ENCODE measurements around the gene ATF5.
"Not testable (repeated sequence)": the region's sequence is repeated elsewhere in the genome, so short reads cannot be mapped to it uniquely, and the experiment has no call there.

The ATF5 gene

DNA sequence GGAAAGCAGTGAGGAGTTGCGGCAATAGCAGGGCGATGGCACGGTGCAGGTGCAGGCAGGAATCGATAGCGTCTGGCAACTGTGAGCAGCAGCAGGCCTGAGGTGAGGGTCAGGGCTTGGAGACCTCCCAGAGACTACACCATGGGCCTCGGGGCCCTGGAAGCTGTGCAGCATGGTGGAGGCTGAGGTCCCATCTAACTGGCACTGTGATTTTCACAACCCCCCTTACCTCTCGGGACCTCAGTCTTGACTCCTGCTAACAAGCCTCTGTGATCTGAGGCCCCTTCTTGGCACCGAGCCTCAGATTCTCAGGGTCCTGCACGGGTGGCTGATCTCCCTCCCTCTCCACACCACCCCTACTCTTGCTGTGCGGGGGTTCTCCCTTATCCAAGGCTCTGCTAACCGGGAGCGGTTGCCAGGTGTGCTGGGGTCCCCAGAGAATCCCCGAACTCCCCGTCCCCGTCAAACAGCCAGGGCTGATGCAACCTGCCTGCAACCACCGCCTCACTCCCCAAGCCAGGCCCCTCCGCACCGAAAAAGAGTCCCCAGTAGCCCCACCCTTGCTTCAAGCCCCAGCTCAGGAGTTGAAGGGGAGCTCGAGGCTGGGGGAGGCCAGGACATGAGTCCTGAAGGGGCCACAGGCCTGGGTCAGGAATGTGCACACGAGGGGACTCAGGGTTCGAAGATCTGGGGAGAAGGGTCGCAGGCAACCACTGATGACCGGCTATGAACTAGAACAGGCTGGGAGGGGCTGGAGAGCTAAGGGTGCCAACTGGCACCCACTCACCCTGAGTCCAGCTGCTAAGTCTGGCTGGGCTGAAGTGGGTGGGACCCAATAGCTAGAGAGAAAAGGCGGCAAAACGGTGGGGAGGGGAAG lies 4.8 kb upstream of the ATF5 start:
- H3K36me3 ChIP-seq (ENCODE audit: insufficient read depth) = peaks cover 14% of the 10 kb centered on the region; the same call in 1 of the 2 replicates
- H3K27ac ChIP-seq = peak overlapping the region; percentile 69
- no peak overlapping the region for H3K4me3 ChIP-seq (IDR thresholded peaks at IDR 0.05; ENCODE audit: insufficient read depth, low read depth, low read length)

DNA sequence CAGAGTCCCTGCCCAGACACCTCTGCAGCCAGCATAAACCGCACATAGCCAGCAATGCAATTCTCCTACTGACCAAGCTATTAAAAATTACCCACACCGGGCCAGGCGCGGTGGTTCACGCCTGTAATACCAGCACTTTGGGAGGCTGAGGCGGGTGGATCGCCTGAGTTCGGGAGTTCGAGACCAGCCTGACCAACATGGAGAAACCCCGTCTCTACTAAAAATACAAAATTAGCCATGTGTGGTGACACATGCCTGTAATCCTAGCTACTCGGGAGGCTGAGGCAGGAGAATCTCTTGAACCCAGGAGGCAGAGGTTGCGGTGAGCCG lies 4.2 kb upstream of the ATF5 start:
- Histone ChIP-seq H3K27ac (peak overlapping the region; percentile 69), H3K79me2 (ENCODE audit: insufficient read depth, low read depth) (peaks cover 97% of the 10 kb centered on the region), H3K4me1 (ENCODE audit: low read depth, poor library complexity, severe bottlenecking) (peaks cover 80% of the 10 kb centered on the region), H3K9ac (peak overlapping the region; percentile 54; the same call in 1 of the 2 replicates), H3K36me3 (ENCODE audit: insufficient read depth) (peaks cover 14% of the 10 kb centered on the region; the same call in 1 of the 2 replicates), H3K4me2 (peak overlapping the region; percentile 31; the same call in 1 of the 2 replicates)
- not testable (repeated sequence) for H4K20me1 ChIP-seq (ENCODE audit: insufficient read depth); H3K27me3 ChIP-seq (ENCODE audit: insufficient read depth, low read depth); H3K4me3 ChIP-seq (IDR thresholded peaks at IDR 0.05; ENCODE audit: insufficient read depth, low read depth, low read length); H2AFZ ChIP-seq (ENCODE audit: low read depth)

More for the DNA sequence above, 4.8 kb upstream of the ATF5 start:
- H3K9ac ChIP-seq = peak overlapping the region; percentile 54
- H2AFZ ChIP-seq (ENCODE audit: low read depth) = no peak overlapping the region
- peaks cover 9% of the 10 kb centered on the region; the same call in 1 of the 2 replicates for H4K20me1 ChIP-seq (ENCODE audit: insufficient read depth)
- no peaks in the 10 kb centered on the region for H3K27me3 ChIP-seq (ENCODE audit: insufficient read depth, low read depth)
- peaks cover 100% of the 10 kb centered on the region for H3K79me2 ChIP-seq (ENCODE audit: insufficient read depth, low read depth)
- TF ChIP-seq, protein P1, sequence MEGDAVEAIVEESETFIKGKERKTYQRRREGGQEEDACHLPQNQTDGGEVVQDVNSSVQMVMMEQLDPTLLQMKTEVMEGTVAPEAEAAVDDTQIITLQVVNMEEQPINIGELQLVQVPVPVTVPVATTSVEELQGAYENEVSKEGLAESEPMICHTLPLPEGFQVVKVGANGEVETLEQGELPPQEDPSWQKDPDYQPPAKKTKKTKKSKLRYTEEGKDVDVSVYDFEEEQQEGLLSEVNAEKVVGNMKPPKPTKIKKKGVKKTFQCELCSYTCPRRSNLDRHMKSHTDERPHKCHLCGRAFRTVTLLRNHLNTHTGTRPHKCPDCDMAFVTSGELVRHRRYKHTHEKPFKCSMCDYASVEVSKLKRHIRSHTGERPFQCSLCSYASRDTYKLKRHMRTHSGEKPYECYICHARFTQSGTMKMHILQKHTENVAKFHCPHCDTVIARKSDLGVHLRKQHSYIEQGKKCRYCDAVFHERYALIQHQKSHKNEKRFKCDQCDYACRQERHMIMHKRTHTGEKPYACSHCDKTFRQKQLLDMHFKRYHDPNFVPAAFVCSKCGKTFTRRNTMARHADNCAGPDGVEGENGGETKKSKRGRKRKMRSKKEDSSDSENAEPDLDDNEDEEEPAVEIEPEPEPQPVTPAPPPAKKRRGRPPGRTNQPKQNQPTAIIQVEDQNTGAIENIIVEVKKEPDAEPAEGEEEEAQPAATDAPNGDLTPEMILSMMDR (conservative IDR thresholded peaks at IDR 0.05; ENCODE audit: low read depth, low read length) = no peak
- H3K4me2 ChIP-seq = peak overlapping the region; percentile 34
- H3K4me1 ChIP-seq (ENCODE audit: low read depth, poor library complexity, severe bottlenecking) = peaks cover 85% of the 10 kb centered on the region

DNA sequence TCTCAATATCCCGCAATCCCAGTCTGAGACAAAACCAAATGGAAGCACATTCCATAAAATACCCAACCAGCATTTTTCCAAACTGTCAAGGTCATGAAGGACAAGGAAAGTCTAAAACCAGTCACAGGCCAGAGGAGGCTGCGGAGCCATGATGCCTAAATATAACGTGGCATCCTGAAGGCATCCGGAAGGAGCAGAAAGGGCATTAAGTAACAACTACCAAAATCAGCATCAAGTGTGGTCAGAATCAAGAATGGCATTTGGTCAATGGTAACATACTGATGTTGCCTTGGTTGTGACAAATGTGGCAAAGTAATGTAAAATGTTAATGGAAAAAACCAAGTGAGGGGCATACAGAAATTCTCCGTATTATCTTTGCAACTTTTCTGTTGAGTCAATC lies 3.5 kb upstream of the ATF5 start:
- TF ChIP-seq, protein P1 (conservative IDR thresholded peaks at IDR 0.05; ENCODE audit: low read depth, low read length) = no peak
- H2AFZ ChIP-seq (ENCODE audit: low read depth) = no peak overlapping the region
- H3K4me1 ChIP-seq (ENCODE audit: low read depth, poor library complexity, severe bottlenecking) = peaks cover 78% of the 10 kb centered on the region
- H3K4me2 ChIP-seq = peak overlapping the region; percentile 31; the same call in 1 of the 2 replicates
- 0 out of 2 replicates have a peak, but pooled peaks cover 3% of the 10 kb centered on the region for H4K20me1 ChIP-seq (ENCODE audit: insufficient read depth)
- peaks cover 96% of the 10 kb centered on the region for H3K79me2 ChIP-seq (ENCODE audit: insufficient read depth, low read depth)
- H3K27ac ChIP-seq = peak overlapping the region; percentile 69
- no peak overlapping the region for H3K4me3 ChIP-seq (IDR thresholded peaks at IDR 0.05; ENCODE audit: insufficient read depth, low read depth, low read length)
- no peak overlapping the region; the same call in 1 of the 2 replicates for H3K9ac ChIP-seq
- H3K36me3 ChIP-seq (ENCODE audit: insufficient read depth) = peaks cover 14% of the 10 kb centered on the region; the same call in 1 of the 2 replicates
- H3K27me3 ChIP-seq (ENCODE audit: insufficient read depth, low read depth) = no peaks in the 10 kb centered on the region

DNA sequence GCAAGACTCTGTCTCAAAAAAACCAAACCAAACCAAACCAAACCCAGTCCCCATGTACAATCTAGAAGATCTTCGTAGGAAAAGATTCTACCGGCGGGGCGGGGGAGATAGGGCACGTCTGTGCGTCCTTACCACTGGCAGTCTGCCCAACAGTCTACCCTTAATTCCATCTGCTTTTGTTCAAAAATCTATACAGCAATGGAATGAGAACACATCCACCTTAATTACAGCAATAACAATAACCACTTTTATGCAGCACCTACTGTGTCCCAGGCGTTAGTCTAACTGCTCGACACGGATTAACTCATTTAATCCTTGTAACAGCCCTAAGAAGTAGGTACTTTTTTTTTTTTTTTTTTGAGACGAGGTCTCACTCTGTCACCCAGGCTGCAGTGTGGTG lies 2.5 kb upstream of the ATF5 start:
- TF ChIP-seq, protein P1 (conservative IDR thresholded peaks at IDR 0.05; ENCODE audit: low read depth, low read length) = no peak
- no peaks in the 10 kb centered on the region; the same call in 1 of the 2 replicates for H4K20me1 ChIP-seq (ENCODE audit: insufficient read depth)
- peak overlapping the region; percentile 15; the same call in 1 of the 2 replicates for H3K4me2 ChIP-seq
- H3K36me3 ChIP-seq (ENCODE audit: insufficient read depth) = peaks cover 18% of the 10 kb centered on the region; the same call in 1 of the 2 replicates
- H3K4me1 ChIP-seq (ENCODE audit: low read depth, poor library complexity, severe bottlenecking) = peaks cover 68% of the 10 kb centered on the region
- no peak overlapping the region for H3K9ac ChIP-seq
- H3K4me3 ChIP-seq (IDR thresholded peaks at IDR 0.05; ENCODE audit: insufficient read depth, low read depth, low read length) = no peak overlapping the region
- no peak overlapping the region for H3K27ac ChIP-seq
- no peaks in the 10 kb centered on the region for H3K27me3 ChIP-seq (ENCODE audit: insufficient read depth, low read depth)
- H2AFZ ChIP-seq (ENCODE audit: low read depth) = no peak overlapping the region
- peaks cover 96% of the 10 kb centered on the region for H3K79me2 ChIP-seq (ENCODE audit: insufficient read depth, low read depth)

Data from KMS-11 (cell line).